GM18873 (cell line): ENCODE measurements around the gene FGF3.
"Not testable (repeated sequence)": the region's sequence is repeated elsewhere in the genome, so short reads cannot be mapped to it uniquely, and the experiment has no call there.

Source experiments
- ATAC-seq: cut with Tn5 transposase; IDR thresholded peaks from one replicate; pipeline ENCODE4 v1.9.1; 2021; ENCODE audit warnings: mild to moderate bottlenecking, moderate library complexity, moderate number of reproducible peaks; ENCODE audit not compliant: unreplicated experiment, low FRiP score

Gene FGF3

DNA sequence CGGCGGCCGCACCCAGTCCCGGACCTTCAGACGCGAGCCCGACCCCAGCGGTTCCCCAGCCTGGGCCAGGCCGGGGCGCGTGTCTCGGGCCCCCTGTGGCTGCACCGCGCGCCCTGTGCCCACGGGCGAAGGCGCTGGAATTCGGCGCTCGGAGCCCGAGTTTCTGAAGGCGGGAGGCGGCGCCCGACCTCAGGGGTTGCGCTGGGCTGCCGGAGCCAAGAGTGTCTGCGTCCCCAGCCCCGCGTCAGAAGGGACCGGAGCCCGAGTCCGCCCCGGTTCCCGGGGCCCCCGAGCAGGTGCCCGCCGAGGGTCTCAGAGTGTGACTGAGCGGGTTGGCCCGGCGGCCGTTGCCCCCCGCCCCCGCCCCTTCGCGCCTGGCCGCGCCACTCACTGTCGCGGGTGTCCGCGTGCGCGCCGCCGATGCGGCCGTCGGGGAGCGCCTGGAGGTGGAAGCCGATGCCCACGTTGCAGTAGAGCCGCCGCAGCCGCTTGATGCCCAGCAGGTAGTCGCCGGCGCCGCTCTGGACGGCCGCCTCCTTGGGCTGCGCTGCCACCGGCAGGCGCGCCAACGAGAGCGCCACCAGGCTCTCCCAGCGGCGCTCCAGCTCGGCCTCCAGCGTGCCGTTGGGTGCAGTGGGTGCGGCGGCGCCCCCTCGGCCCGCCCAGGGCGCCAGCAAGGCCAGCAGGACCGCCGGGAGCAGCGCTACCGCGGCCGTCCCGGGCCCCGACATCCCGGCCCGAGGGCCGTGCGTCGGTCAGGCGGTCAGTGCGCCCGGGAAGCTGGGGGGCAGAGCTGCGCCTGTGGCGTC lies 44.7 kb downstream of the FGF3 start:
- ATAC-seq = no peak

GRCh38 chr11:69773626-69774353 lies 45.4 kb downstream of the FGF3 start:
- ATAC-seq = no peak

- no peak for ATAC-seq
Measured at GRCh38 chr11:69771466-69771865, 47.8 kb downstream of the FGF3 start.

DNA sequence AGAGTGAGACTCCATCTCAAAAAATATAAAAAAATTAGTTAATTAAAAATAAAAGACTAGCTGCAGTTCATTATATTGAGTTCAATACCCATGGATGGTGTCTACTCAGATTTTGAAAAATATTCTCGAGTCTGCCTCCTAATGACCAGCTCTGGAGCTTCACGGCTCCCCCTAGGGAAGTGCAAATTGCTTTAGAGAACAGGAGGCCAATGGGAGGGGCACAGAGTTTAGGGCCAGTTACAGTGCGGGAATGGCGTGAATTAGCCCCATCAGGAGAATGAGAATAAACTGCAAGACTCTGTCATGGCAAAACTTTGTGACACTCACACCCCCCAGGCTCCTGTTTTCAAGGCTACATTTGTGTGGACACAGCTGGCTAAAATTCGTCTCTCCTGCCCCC lies 48.7 kb downstream of the FGF3 start:
- no peak for ATAC-seq

DNA sequence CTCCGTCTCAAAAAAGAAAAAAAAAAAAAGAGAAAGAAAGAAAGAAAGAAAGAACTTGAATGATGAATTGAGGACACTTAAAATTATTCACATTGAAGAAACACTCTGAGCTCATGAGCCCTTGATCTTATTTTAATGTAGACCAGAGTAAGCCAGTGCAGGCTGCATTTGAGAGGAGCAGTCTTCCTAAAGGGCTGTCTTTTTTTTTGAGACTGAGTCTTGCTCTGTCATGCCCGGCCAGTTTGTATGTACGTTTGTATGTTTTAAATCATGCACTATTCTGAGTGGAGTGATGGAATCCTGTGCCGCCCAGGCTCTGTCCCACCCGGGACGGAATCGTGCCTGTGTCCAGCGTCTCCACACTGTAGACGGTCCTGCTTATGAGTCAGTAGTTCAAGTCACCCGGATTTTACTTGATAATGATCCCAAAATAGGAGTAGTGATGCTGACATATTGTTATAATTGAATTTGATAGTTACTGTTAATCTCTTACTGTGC lies 53.7 kb downstream of the FGF3 start:
- no peak for ATAC-seq

DNA sequence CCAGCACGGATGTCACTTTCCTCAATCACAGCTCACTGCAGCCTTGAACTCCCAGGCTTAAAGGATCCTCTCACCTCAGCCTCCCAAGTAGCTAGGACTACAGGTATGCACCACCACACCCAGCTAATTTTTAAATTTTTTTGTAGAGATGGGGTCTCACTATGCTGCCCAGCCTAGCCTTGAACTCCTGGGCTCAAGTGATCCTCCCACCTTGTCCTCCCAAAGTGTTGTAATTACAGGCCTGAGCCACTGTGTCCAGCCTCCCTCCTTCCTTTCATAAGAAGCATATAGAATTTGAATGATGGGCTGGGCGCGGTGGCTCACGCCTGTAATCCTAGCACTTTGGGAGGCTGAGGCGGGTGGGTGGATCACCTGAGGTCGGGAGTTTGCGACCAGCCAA lies 54.3 kb downstream of the FGF3 start:
- ATAC-seq = not testable (repeated sequence)

- ATAC-seq = no peak
Measured at GRCh38 chr11:69760319-69760718, 58.9 kb downstream of the FGF3 start.
